ENCODE measurements around the gene AP2A1.

Gene AP2A1

DNA sequence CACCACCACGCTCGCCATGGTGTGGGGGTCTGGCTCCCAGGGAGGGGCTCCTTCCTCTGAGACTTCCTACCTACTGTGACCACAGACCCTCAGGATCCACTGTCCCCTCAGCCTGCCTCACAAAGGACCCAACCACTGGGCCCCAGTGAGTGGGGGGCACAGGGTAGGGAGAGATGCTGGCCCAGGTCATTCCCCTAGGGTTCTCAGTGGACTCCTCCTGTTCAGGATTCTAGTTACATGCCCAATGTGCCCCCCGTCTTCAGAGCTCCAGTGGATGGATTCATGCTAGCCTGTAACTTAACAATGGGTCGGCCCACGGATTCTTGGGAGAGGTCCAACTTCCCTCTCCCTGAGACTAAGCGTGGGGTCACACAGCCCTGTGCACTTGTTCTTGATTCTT, 3.6 kb upstream of the AP2A1 start, which contains the start of gene TSKS:
Gene TSKS (minus strand): TSS at position 77 of the 400 bp plus-strand sequence. CDS start 59 bp downstream, at position 18.
- no peak for DNase-seq (ENCODE audit: low read depth, low spot score)
- no peak within 1 kb of the TSS for H3K4me3 ChIP-seq (ENCODE audit: low read length)

DNA sequence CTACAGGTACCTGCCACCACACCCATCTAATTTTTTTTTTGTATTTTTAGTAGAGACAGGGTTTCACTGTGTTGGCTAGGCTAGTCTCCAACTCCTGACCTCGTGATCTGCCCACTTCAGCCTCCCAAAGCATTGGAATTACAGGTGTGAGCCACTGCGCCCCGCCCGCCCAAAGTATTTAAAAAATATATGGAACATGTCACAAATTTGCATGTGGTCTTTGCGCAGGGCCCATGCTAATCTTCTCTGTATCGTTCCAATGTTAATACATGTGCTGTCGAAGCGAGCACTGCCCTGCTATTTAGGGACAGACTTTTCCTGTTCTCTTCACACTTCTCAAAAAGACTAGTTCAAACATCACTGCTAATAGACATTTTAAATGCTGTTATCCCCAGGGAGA, 2.5 kb upstream of the AP2A1 start:
- no peak overlapping the region for H3K4me3 ChIP-seq (ENCODE audit: low read length)
- DNase-seq (ENCODE audit: low read depth, low spot score) = no peak

DNA sequence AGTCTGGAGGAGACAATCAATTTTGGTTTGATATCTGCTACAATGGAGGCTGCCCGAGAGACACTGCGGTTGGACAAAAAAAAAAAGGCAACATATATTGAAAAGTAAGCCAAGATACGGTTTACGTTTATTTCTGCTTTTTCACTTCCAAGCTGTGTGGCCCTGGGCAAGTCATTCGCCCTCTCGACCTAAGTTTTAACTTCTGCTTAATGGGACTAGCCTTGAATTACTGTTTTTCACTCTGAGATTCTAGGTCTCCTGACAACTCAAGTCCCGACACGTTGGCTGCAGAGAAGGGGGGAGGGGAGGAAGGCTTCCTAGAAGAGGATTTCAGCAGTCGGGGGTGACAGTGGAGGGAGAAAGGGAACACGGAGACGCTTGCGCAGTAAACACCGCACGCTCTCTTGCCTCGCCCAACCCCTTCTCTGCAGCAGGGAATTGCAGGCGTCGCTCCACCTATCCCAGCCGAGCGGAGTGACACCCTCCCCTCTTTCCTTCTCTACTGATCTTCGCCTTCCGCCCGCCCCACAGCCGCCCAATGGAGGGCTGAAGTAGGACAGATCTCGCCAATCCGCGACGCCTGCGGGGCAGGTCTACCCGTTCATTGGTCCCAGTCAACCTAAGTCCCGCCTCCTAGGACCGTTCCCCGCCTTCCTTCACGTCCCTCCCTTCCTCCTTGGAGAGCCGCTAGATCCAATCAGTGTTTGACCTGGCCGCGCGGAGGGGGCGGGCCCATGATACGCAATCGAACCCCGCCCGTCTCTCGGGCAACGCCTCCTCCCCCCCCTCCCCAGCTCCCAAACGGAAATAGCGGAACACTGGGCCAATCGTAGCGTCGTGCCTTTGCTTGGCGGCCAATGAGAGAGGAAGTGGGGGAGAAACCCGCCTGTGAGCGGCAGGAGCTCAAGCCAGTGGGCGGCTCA, 533 bp upstream of the AP2A1 start:
- peak overlapping the region; percentile 67 for H3K4me3 ChIP-seq (ENCODE audit: low read length)
- DNase-seq (ENCODE audit: low read depth, low spot score) = peak; percentile 100

DNA sequence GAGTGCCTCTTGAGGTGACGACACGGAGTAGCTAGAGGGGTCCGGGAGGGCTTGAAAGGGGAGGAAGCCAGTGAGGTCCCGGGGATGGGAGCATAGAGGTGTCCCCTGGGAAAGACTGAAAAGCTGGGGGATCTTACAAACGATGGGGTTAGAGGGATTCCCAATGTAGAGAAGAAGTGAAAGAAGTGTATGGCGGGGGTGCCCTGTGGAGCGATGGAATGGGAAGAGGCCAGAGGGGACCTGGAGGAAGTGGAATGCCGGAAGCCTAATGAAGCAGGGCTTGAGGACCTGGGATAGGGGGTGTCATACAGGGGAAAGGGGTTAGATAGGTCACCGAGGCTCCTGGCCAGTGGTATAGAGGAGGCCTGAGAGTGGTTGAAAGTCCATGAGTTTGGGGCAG, 580 bp downstream of the AP2A1 start:
- no peak for DNase-seq (ENCODE audit: low read depth, low spot score)
- H3K4me3 ChIP-seq (ENCODE audit: low read length) = peak overlapping the region; percentile 93

DNA sequence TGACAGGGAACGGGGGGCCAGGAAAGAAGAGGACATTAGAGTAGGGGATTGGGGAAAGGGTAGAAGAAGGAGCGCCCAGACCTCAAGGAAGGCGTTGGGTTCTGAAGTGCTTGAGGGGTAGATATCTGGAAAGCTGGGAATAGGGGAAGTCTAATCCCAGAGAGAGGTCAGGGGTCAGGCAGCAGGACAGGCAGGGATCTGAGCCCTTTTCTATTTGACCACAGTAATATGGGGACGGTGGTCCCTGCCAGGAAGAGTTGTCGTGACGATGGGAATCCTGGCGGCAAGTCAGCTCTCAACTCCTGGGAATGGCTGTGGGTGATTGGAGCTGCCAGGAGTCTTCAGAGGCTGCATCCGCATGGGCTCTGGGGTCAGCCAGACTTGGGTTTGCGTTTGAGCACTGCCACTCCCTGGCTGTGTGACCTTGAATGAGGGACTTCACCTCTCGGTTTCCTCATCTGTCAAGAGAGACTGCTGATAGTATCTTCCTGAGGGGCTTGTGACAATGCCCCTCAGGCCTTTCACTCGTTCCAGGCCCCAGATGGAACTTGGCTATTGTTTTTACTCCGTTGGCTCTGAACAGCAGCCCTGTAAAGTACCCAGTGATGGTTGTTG, 1.3 kb downstream of the AP2A1 start:
- H3K4me3 ChIP-seq (ENCODE audit: low read length) = peak overlapping the region; percentile 93
- DNase-seq (ENCODE audit: low read depth, low spot score) = no peak

DNA sequence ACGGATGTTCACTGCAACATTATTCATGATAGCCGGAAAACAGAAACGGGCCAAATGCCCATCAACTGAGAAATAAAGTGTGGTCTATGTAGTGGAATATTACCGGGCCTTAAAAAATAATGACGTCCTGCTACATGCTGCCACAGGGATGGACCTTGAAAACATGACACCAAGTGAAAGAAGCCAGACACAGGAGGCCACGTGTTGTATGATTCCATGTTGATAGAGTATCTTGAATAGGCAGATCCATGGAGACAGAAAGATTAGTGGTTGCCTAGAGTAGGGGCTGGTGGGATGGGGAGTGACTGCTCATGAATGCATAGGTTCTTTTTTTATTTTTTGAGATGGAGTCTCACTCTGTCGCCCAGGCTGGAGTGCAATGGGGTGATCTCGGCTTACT, 3.7 kb downstream of the AP2A1 start:
- no peak for DNase-seq (ENCODE audit: low read depth, low spot score)
- H3K4me3 ChIP-seq (ENCODE audit: low read length) = no peak overlapping the region

DNA sequence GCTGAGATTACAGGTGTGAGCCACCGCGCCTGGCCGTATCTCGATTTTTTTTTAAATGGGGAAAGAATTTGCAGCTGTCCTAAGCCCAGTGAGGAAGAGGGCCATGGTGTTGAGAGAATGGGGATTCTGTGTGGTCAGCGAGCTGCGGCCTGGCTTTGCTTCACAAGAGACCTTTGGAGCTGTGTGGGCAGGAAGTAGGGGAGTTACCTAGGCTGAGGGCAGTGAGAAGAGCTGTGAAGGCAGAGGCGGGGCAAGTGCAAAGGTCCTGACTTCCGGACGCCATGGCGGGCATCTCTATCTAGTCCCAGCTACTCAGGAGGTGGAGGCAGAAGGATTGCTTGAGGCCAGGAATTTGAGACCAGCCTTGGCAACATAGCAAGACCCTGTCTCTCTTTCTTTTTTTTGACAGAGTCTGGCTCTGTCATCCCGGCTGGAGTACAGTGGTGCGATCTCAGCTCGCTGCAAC, 4.9 kb downstream of the AP2A1 start:
- H3K4me3 ChIP-seq (ENCODE audit: low read length) = no peak overlapping the region
- DNase-seq (ENCODE audit: low read depth, low spot score) = no peak

DNA sequence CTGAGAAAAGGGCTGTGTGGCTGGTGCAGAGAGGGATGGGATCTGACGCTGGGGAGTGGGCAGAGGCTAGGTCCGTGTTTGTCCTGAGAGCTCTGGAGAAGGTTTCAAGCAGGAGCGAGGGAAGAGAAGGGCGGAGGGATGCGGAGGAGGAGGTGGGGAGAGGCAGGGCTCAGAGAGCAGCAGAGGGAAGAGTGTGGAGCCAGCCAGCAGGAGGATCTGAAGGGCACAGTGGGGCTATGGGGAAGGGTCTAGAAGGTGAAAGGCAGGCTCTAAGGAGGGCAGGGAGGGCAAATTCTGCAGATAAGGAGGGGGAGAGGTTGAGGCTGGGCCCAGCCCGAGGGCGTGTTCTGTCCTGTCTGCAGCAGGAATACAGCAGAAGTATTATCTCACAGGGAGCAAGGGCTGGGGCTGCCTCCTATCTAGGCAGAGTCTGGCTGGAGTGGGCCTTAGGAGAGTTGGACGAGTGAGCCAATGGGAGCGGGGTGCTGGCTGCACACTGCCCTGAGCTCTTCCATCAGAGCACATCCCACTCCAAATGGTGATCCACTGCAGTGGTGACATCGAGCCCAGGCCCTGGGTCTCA, 6.1 kb downstream of the AP2A1 start:
- no peak for DNase-seq (ENCODE audit: low read depth, low spot score)
- H3K4me3 ChIP-seq (ENCODE audit: low read length) = no peak overlapping the region

DNA sequence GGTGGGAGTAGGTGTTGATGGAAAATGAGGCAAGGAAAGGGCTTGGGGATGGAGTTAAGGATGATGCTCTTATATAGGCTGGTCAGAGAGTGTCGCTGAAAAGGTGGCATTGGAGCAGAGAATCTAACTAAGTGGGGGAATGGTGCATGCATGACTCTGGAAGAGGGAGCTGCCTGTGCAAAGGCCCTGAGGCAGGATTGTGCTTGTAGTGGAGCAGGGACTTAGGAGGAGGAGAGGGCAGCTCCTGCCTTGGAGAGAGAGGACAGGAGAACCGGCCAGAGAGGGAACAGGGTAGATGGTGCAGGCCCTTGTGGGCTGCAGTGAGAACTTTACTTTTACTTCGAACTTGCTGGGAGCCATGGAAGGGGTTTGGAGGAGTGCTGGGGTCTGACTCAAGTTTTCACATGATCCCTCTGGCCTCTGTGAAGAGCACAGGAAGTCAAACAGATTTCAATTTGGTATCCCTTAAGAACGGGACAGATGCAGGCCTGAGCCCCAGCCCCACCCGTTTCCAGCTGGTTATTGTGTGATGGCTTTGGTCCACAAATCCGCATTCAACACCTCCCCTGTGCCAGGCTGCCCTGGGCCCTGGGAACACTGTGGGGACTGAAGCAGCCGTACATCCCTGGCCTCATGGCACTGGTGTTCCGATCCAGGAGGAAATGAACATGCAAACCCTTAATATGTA, 7.0 kb downstream of the AP2A1 start:
- no peak for DNase-seq (ENCODE audit: low read depth, low spot score)

DNA sequence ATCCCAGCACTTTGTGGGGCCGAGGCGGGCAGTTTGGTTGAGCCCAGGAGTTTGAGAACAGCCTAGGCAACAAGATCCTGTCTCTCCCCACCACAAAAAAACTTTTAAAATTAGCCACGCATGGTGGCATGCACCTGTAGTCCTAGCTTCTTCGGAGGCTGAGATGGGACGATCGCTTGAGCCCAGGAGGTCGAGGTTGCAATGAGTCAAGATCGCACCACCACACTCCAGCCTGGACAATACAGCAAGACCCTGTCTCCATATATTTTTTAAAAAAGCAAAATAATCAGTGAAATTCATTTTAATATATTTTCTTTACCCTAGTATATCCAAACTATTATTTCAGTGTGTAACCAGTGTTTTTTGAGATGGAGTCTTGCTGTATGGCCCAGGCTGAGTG, 8.2 kb downstream of the AP2A1 start:
- no peak overlapping the region for H3K4me3 ChIP-seq (ENCODE audit: low read length)
- no peak for DNase-seq (ENCODE audit: low read depth, low spot score)

More for the DNA sequence above, 7.0 kb downstream of the AP2A1 start:
- H3K4me3 ChIP-seq (ENCODE audit: low read length) = no peak overlapping the region

DNA sequence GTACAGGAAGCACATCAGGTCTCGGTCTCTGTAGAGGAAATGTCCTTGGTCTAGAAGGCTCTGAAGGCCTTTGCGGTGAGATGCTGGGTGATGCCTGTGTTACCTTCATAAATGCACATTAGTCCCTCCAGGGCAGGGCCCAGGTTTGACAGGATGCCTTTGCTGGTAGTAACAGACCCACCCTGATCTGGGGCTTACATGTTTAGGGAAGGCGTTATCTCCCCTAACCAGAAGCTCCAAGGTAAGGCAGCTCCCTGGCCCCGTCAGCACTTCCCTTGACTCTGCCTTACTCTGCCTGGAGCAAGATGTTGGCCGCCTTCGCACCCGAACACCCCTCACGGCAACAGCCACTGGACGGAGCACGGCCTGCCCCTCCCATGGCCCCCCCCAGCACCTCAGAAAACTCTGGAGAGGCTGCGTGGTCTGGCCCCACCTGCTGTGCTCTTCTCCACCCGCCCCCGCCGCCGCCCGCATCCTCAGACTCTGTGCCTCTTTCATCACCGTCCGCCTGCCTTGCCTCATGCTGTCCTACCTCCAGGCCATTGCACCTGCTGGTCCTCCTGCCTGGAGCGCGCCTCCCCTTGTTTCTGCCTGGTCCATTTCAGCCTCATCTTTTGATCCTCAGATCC, 9.1 kb downstream of the AP2A1 start:
- H3K4me3 ChIP-seq (ENCODE audit: low read length) = no peak overlapping the region
- no peak for DNase-seq (ENCODE audit: low read depth, low spot score)

DNA sequence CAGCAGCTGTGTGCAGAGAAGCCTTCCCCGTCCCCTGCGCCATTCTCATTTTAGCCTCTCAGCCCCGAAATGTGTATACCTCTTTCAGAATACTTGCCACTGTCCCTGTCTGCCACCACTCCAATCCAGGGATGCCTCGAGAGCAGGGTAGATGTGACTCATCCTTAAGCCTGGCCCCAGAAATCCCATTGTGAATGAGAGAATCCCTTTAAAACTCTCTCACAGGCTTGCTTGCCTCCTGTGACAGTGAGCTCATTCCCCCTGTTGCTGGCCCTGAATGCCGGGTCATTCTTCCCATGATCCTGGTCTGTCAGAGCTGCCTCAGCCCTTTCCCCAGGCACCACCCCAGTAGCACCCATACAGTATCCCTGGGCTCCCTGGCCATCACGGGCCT, 9.6 kb downstream of the AP2A1 start:
- no peak overlapping the region for H3K4me3 ChIP-seq (ENCODE audit: low read length)
- DNase-seq (ENCODE audit: low read depth, low spot score) = no peak

DNA sequence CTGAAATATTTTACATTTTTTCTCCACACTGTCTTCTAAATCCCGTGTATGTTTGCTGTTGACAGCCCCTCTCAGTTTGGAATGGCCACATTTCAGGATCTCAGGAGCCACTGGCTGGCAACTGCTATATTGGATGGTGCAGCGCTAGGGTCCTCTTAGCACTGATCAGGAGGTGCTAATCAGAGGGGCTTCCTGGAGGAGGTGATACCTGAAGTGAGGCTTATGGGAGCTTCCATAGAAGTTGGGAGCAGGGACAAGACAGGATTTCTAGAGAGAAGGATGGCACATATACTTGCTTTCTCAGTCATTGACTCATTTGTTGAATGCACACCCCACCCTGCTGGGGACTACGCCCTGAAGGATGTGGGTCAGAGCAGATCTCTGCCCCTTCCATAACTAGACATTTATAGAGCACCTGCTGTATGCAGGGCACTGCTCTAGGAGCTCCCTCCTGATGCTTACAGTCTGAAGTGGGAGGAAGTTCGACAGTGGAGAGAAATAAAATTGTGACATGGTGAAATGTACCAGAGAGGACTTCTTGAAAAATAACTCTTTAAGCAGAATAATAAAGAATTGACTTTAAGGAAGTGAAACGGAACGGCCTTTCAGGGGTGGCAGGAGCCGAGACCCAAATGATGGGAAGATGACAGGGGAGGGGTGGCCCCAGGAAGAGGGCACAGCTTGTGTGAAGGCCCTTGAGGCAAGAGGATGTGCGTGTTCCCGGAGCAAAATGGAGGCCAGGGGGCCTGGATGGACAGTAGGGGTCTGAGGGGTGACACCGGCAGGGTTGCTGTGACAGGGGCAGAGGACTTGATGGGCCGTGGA, 13.1 kb downstream of the AP2A1 start:
- no peak for DNase-seq (ENCODE audit: low read depth, low spot score)

DNA sequence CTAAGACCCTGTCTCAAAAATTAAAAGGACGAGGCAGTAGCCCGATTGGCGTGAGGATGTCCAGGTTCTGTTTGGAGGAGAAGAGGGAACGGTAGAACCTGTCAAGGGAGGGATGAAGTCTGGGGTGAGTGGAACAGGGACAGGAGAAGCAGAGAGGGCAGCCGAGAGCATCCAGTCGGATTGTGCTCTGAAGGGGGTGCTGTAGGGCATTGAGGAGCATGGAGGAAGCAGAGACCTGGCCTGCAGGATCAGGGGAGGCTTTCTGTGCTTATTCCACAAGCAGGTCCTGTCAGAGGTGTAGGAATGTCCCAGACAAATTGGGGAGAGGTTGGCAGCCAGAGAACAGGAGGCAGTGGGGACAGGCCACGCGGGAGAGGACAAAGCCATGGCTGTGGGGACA, 14.1 kb downstream of the AP2A1 start:
- no peak overlapping the region for H3K4me3 ChIP-seq (ENCODE audit: low read length)
- no peak for DNase-seq (ENCODE audit: low read depth, low spot score)

More for the DNA sequence above, 13.1 kb downstream of the AP2A1 start:
- no peak overlapping the region for H3K4me3 ChIP-seq (ENCODE audit: low read length)

DNA sequence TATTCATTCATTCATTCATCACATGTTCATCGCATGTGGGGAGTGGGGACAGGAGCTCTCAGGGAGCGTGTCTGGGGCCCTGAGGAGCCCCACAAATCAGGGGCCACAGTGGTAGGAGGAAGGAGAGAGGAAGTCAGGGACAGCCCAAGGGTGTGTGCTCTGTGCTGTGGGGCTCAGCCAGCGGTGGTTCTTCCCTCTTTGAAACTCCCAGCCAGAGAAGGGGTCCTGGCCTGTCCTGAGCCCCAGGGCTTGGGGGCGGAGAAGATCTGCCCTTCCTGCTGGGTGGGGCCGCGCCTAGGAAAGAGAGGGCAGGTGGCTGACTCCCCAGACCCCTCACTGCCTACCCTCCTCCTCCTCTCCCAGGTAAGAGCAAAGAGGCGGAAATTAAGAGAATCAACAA, 14.6 kb downstream of the AP2A1 start:
- no peak for DNase-seq (ENCODE audit: low read depth, low spot score)

DNA sequence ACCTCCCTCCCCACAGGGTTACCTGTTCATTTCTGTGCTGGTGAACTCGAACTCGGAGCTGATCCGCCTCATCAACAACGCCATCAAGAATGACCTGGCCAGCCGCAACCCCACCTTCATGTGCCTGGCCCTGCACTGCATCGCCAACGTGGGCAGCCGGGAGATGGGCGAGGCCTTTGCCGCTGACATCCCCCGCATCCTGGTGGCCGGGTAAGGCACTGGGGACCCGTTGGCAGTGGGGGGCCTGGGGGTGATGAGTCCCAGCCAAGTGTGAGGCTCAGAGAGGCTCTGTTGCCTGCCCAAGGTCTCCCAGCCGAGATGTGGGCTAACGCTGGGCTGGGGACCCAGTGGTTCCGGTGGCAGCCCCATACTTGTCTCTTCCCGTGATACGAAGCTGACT, 15.7 kb downstream of the AP2A1 start:
- DNase-seq (ENCODE audit: low read depth, low spot score) = no peak
- H3K4me3 ChIP-seq (ENCODE audit: low read length) = no peak overlapping the region

More for the DNA sequence above, 14.6 kb downstream of the AP2A1 start:
- no peak overlapping the region for H3K4me3 ChIP-seq (ENCODE audit: low read length)

DNA sequence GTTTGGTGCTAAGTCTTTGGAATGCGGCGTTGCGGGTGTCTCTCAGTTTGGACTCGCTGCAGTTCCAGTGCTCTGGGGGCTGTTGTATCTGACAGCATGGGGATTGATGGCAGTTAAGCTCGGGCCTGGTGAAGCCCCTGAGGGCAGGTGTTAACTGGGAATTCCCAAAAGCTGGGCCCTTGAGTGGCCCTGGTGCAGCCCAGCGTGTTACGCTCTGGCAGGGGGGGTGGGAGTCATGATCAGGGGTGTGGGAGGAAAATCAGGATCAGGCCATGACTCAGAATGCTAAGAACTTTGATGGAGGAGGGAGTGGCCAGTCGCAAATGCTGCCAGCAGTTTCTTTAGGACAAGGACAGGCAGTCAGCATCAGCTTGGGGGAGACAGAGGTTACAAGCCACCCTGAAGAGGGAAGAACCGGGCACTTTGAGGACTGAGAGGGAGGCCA, 19.6 kb downstream of the AP2A1 start:
- no peak overlapping the region for H3K4me3 ChIP-seq (ENCODE audit: low read length)
- DNase-seq (ENCODE audit: low read depth, low spot score) = no peak

DNA sequence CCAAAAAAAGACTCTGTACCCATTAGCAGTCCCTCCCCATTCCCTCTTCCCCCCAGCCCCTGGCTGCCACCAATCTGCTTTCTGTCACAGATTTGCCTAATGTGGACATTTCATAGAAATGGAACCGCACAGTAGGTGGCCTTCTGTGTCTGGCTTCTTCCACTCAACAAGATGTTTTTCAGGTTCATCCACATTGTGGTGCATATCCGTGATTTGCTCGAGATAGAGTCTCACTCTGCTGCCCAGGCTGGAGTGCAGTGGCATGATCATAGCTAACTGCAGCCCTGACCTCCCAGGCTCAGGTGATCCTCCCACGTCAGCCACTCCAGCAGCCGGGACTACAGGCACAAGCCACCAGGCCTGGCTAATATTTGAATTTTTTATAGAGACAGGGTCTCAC, 20.9 kb downstream of the AP2A1 start:
- no peak overlapping the region for H3K4me3 ChIP-seq (ENCODE audit: low read length)
- no peak for DNase-seq (ENCODE audit: low read depth, low spot score)

Data from Jurkat, Clone E6-1 (cell line).